HCT116 (cell line): ENCODE data around the gene STC2. TPM values are rescaled to one million over a fixed set of nuclear protein-coding genes. Genes with fewer than 3 reads are reported as not detected.

ENCODE experiments used
- ATAC-seq: fragments of 200-7000 bp; cut with Tn5 transposase; 2 replicates; pipeline ENCODE4 v1.9.1; 2020; ENCODE audit warnings: mild to moderate bottlenecking, moderate library complexity
- BruUV-seq: library from RNA; stranded (reverse); fragments of 400-500 nt; replicated peaks from 2 replicates; lab custom pipeline; 2021; lab: Mats Ljungman, UMichigan
- CTCF ChIA-PET: fragments of 300-600 bp; sonication (Branson Sonifier 250); formaldehyde crosslinking; loops from one replicate; lab custom pipeline; 2021; ENCODE audit warnings: antibody characterized with exemption; lab: Charles Lee
- POLR2A ChIA-PET: fragments of 300-600, 350-600 bp; sonication (Branson Sonifier 250); formaldehyde crosslinking; loops from one replicate; lab custom pipeline; 2021; ENCODE audit warnings: antibody characterized with exemption; lab: Charles Lee
- RAD21 ChIA-PET, 2 experiments: fragments of 300-600 bp; sonication (Branson Sonifier 250); formaldehyde crosslinking; loops; one replicate each; lab custom pipeline; 2023; ENCODE audit warnings: low total read pairs in 2 of 2; ENCODE audit not compliant: uncharacterized antibody in 2 of 2, unreplicated experiment in 2 of 2, low non-redundant PET in 1 of 2; lab: Charles Lee
- DNase-seq: peaks from one replicate; pipeline ENCODE4 v3.0.0-alpha.2; 2010; ENCODE audit warnings: low read depth, low spot score
- H2AFZ ChIP-seq: fragments of 200-600 bp; shearing (Covaris generic), sonication (generic); 2 replicates; pipeline ENCODE4 v1.6.1; 2017; ENCODE audit warnings: low read depth, mixed run types, mixed read lengths, antibody characterized with exemption, low read length; ENCODE audit not compliant: poor library complexity, severe bottlenecking
- H3K27ac ChIP-seq: 2 replicates; pipeline ENCODE4 v1.5.1; 2012; ENCODE audit warnings: low read depth, low read length
- H3K27me3 ChIP-seq: fragments of 200-600 bp; sonication (generic); 2 replicates; pipeline ENCODE4 v1.6.1; 2016; ENCODE audit warnings: mixed run types, low read length, mixed read lengths; ENCODE audit not compliant: insufficient read depth
- H3K36me3 ChIP-seq, 2 experiments: fragments of 200-500 bp in 1 of 2; fragments of 200-600 bp in 1 of 2; sonication (Bioruptor generic) in 1 of 2; sonication (generic) in 1 of 2; 2 replicates each; pipeline versions ENCODE4 v1.5.1 to v1.6.1; 2014 to 2016; ENCODE audit warnings: low read length in 2 of 2, inconsistent platforms in 1 of 2, mixed read lengths in 1 of 2, mixed run types in 1 of 2; ENCODE audit not compliant: insufficient read depth in 2 of 2, control insufficient read depth in 1 of 2
- H3K4me1 ChIP-seq, 2 experiments: fragments of 200-600 bp in 1 of 2; sonication (generic) in 1 of 2; 2 replicates each; pipeline versions ENCODE4 v1.5.1 to v1.6.1; 2012 to 2017; ENCODE audit warnings: low read length in 2 of 2, inconsistent platforms in 1 of 2, mild to moderate bottlenecking in 1 of 2, mixed read lengths in 1 of 2, mixed run types in 1 of 2, moderate library complexity in 1 of 2; ENCODE audit not compliant: insufficient read depth in 2 of 2, control insufficient read depth in 1 of 2
- H3K4me2 ChIP-seq: fragments of 200-600 bp; sonication (generic); 2 replicates; pipeline ENCODE4 v1.6.1; 2017; ENCODE audit warnings: mixed run types, low read length, mixed read lengths
- H3K4me3 ChIP-seq, 2 experiments: fragments of 200-600 bp in 1 of 2; sonication (generic) in 1 of 2; replicated peaks in 1 of 2; 2 replicates each; pipeline ENCODE4 v1.5.1; 2011 to 2016; ENCODE audit warnings: low read length in 2 of 2, control low read depth in 1 of 2, low read depth in 1 of 2, mild to moderate bottlenecking in 1 of 2, mixed read lengths in 1 of 2, mixed run types in 1 of 2
- H3K79me2 ChIP-seq: fragments of 200-600 bp; sonication (generic); 2 replicates; pipeline ENCODE4 v1.6.1; 2017; ENCODE audit warnings: mild to moderate bottlenecking, mixed run types, low read length, moderate library complexity, mixed read lengths; ENCODE audit not compliant: insufficient read depth
- H3K9ac ChIP-seq: fragments of 200-600 bp; sonication (generic); 2 replicates; pipeline ENCODE4 v1.6.1; 2016; ENCODE audit warnings: low read length, mixed read lengths
- H3K9me2 ChIP-seq: fragments of 200-600 bp; sonication (generic), shearing (Covaris generic); 2 replicates; pipeline ENCODE4 v1.6.1; 2017; ENCODE audit warnings: mixed run types, mild to moderate bottlenecking, moderate library complexity; ENCODE audit not compliant: insufficient read depth
- H3K9me3 ChIP-seq, 2 experiments: fragments of 200-500 bp in 1 of 2; fragments of 200-600 bp in 1 of 2; sonication (Bioruptor generic) in 1 of 2; sonication (generic) in 1 of 2; 2 replicates each; pipeline ENCODE4 v1.6.1; 2014 to 2017; ENCODE audit warnings: low read length in 2 of 2, mixed read lengths in 2 of 2, inconsistent platforms in 1 of 2, low read depth in 1 of 2, mild to moderate bottlenecking in 1 of 2, mixed run types in 1 of 2, moderate library complexity in 1 of 2; ENCODE audit not compliant: control insufficient read depth in 1 of 2, insufficient read depth in 1 of 2
- H4K20me1 ChIP-seq: fragments of 200-600 bp; sonication (generic), shearing (Covaris generic); 2 replicates; pipeline ENCODE4 v1.6.1; 2017; ENCODE audit warnings: mixed run types, mild to moderate bottlenecking, moderate library complexity; ENCODE audit not compliant: insufficient read depth
- CEBPB ChIP-seq: IDR thresholded peaks from 2 replicates; pipeline ENCODE4 v1.6.1; 2012; ENCODE audit warnings: low read depth
- EGR1 ChIP-seq: IDR thresholded peaks from 2 replicates; pipeline ENCODE4 v1.6.1; 2012; ENCODE audit warnings: low read depth
- ELF1 ChIP-seq: IDR thresholded peaks from 2 replicates; pipeline ENCODE4 v1.6.1; 2012; ENCODE audit warnings: low read depth, borderline replicate concordance
- JUND ChIP-seq: IDR thresholded peaks from 2 replicates; pipeline ENCODE4 v1.6.1; 2012
- POLR2A ChIP-seq: IDR thresholded peaks from 2 replicates; pipeline ENCODE4 v1.7.0; 2011; ENCODE audit warnings: borderline replicate concordance; ENCODE audit not compliant: insufficient read depth, insufficient read length; ENCODE audit errors: extremely low read depth
- POLR2AphosphoS5 ChIP-seq: IDR thresholded peaks from 2 replicates; pipeline ENCODE4 v1.6.1; 2011; ENCODE audit warnings: mild to moderate bottlenecking, low read depth, low read length, moderate library complexity
- RAD21 ChIP-seq: IDR thresholded peaks from 2 replicates; pipeline ENCODE4 v1.6.1; 2012; ENCODE audit warnings: low read depth, mild to moderate bottlenecking
- SIN3A ChIP-seq: IDR thresholded peaks from 2 replicates; pipeline ENCODE4 v1.6.1; 2012; ENCODE audit warnings: low read depth
- SP1 ChIP-seq: IDR thresholded peaks from 2 replicates; pipeline ENCODE4 v1.6.1; 2012; ENCODE audit warnings: low read depth
- SRF ChIP-seq: IDR thresholded peaks from 2 replicates; pipeline ENCODE4 v1.6.1; 2012; ENCODE audit warnings: low read depth
- TCF7L2 ChIP-seq: IDR thresholded peaks from 2 replicates; pipeline ENCODE4 v1.7.0; 2011; ENCODE audit warnings: borderline replicate concordance, inconsistent platforms; ENCODE audit not compliant: insufficient read depth, insufficient read length; ENCODE audit errors: extremely low read depth
- YY1 ChIP-seq: IDR thresholded peaks from 2 replicates; pipeline ENCODE4 v1.6.1; 2011; ENCODE audit warnings: low read length, low read depth, moderate library complexity, mild to moderate bottlenecking; ENCODE audit not compliant: insufficient replicate concordance; ENCODE audit errors: extremely low read depth
- ZNF274 ChIP-seq: fragments of 200-500 bp; sonication (Bioruptor generic); IDR thresholded peaks from 2 replicates; pipeline ENCODE4 v1.6.1; 2014; ENCODE audit warnings: mild to moderate bottlenecking, low read depth, low read length, inconsistent platforms
- intact Hi-C: fragments of 100-400 bp; cut with micrococcal nuclease; formaldehyde crosslinking; loops from 2 replicates; pipeline ENCODE4 v1.10.0; 2022
- total RNA-seq: library from RNA; stranded (reverse); gene quantifications from one replicate; pipeline ENCODE4 v1.2.1, GENCODE V29; 2021; ENCODE audit not compliant: unreplicated experiment
- TF ChIP-seq, protein P1 (sequence below): IDR thresholded peaks from 2 replicates; pipeline ENCODE4 v1.6.1; 2012
- TF ChIP-seq, protein P2 (sequence below): IDR thresholded peaks from 2 replicates; pipeline ENCODE4 v1.6.1; 2011; ENCODE audit warnings: mild to moderate bottlenecking, low read length, moderate library complexity; ENCODE audit not compliant: insufficient replicate concordance; ENCODE audit errors: extremely low read depth
- TF ChIP-seq, protein P3 (sequence below), 3 experiments: fragments of 200-600 bp in 1 of 3; sonication (generic) in 1 of 3; IDR thresholded peaks in 2 of 3; conservative IDR thresholded peaks in 1 of 3; 2 replicates each; pipeline ENCODE4 v1.5.1; 2012 to 2017; ENCODE audit warnings: low read depth in 2 of 3, low read length in 2 of 3, antibody characterized with exemption in 1 of 3, borderline replicate concordance in 1 of 3, control low read depth in 1 of 3, mild to moderate bottlenecking in 1 of 3, mixed read lengths in 1 of 3, mixed run types in 1 of 3, moderate library complexity in 1 of 3; ENCODE audit not compliant: insufficient read depth in 1 of 3
- TF ChIP-seq, protein P4 (sequence below): IDR thresholded peaks from 2 replicates; pipeline ENCODE4 v1.6.1; 2012; ENCODE audit warnings: low read depth

STC2 gene
- total RNA-seq, 1 experiment from 2014 or later: 97.3 TPM

DNA sequence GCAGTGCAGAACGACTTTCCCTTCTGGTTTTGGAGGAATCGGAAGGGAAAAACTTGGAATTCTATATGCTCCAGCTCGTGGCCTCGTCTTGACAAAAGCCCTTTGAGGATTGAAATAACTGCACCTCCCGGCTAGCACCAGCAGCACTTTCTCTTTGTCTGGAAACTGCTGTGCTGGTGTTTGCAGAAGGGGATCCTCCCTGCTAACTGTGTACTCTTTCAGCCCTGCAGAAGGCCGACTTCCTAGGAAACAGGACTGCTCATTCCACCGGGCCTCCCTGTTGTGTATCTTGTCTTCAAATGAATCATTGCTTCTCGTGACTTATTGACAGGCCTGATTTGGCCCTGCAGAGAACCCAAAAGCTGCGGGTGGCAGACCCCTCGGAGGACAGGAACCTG is 23.6 kb downstream of the STC2 start:
- no peak for TF ChIP-seq SRF
- TF ChIP-seq, protein P1, sequence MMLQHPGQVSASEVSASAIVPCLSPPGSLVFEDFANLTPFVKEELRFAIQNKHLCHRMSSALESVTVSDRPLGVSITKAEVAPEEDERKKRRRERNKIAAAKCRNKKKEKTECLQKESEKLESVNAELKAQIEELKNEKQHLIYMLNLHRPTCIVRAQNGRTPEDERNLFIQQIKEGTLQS: no peak
- TF ChIP-seq ZNF274: no peak
- TF ChIP-seq, protein P2, sequence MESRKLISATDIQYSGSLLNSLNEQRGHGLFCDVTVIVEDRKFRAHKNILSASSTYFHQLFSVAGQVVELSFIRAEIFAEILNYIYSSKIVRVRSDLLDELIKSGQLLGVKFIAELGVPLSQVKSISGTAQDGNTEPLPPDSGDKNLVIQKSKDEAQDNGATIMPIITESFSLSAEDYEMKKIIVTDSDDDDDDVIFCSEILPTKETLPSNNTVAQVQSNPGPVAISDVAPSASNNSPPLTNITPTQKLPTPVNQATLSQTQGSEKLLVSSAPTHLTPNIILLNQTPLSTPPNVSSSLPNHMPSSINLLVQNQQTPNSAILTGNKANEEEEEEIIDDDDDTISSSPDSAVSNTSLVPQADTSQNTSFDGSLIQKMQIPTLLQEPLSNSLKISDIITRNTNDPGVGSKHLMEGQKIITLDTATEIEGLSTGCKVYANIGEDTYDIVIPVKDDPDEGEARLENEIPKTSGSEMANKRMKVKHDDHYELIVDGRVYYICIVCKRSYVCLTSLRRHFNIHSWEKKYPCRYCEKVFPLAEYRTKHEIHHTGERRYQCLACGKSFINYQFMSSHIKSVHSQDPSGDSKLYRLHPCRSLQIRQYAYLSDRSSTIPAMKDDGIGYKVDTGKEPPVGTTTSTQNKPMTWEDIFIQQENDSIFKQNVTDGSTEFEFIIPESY: no peak
- no peak for TF ChIP-seq SIN3A
- TF ChIP-seq SP1: no peak
- no peak for TF ChIP-seq POLR2A
- no peak for TF ChIP-seq RAD21
- no peak for TF ChIP-seq JUND
- TF ChIP-seq EGR1: no peak
- TF ChIP-seq, protein P3, sequence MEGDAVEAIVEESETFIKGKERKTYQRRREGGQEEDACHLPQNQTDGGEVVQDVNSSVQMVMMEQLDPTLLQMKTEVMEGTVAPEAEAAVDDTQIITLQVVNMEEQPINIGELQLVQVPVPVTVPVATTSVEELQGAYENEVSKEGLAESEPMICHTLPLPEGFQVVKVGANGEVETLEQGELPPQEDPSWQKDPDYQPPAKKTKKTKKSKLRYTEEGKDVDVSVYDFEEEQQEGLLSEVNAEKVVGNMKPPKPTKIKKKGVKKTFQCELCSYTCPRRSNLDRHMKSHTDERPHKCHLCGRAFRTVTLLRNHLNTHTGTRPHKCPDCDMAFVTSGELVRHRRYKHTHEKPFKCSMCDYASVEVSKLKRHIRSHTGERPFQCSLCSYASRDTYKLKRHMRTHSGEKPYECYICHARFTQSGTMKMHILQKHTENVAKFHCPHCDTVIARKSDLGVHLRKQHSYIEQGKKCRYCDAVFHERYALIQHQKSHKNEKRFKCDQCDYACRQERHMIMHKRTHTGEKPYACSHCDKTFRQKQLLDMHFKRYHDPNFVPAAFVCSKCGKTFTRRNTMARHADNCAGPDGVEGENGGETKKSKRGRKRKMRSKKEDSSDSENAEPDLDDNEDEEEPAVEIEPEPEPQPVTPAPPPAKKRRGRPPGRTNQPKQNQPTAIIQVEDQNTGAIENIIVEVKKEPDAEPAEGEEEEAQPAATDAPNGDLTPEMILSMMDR (IDR thresholded peaks at IDR 0.05 in 2 of 3, conservative IDR thresholded peaks at IDR 0.05 in 1 of 3; ENCODE audit: borderline replicate concordance in 1 of 3, insufficient read depth in 1 of 3, low read depth in 2 of 3, low read length in 2 of 3): no peak
- no peak for TF ChIP-seq CEBPB
- TF ChIP-seq, protein P4, sequence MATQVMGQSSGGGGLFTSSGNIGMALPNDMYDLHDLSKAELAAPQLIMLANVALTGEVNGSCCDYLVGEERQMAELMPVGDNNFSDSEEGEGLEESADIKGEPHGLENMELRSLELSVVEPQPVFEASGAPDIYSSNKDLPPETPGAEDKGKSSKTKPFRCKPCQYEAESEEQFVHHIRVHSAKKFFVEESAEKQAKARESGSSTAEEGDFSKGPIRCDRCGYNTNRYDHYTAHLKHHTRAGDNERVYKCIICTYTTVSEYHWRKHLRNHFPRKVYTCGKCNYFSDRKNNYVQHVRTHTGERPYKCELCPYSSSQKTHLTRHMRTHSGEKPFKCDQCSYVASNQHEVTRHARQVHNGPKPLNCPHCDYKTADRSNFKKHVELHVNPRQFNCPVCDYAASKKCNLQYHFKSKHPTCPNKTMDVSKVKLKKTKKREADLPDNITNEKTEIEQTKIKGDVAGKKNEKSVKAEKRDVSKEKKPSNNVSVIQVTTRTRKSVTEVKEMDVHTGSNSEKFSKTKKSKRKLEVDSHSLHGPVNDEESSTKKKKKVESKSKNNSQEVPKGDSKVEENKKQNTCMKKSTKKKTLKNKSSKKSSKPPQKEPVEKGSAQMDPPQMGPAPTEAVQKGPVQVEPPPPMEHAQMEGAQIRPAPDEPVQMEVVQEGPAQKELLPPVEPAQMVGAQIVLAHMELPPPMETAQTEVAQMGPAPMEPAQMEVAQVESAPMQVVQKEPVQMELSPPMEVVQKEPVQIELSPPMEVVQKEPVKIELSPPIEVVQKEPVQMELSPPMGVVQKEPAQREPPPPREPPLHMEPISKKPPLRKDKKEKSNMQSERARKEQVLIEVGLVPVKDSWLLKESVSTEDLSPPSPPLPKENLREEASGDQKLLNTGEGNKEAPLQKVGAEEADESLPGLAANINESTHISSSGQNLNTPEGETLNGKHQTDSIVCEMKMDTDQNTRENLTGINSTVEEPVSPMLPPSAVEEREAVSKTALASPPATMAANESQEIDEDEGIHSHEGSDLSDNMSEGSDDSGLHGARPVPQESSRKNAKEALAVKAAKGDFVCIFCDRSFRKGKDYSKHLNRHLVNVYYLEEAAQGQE: no peak
- TF ChIP-seq POLR2AphosphoS5: no peak
- no peak for TF ChIP-seq TCF7L2
- no peak for TF ChIP-seq ELF1
- TF ChIP-seq YY1: no peak
- Histone ChIP-seq H3K79me2 (no peaks in the 10 kb centered on the region), H3K36me3 (no peaks in the 10 kb centered on the region), H3K9me3 (peaks cover 0 to 7% of the 10 kb centered on the region in 2 experiments; a peak in 1 of 4 replicates), H3K9ac (no peak overlapping the region), H3K4me2 (peak overlapping the region; percentile 71), H3K4me1 (peaks cover 29 to 37% of the 10 kb centered on the region in 2 experiments), H4K20me1 (no peaks in the 10 kb centered on the region), H2AFZ (no peak overlapping the region), H3K27ac (peak overlapping the region; percentile 35; the same call in 1 of the 2 replicates), H3K4me3 (no peak overlapping the region), H3K9me2 (no peaks in the 10 kb centered on the region), H3K27me3 (no peaks in the 10 kb centered on the region)
- ChIA-PET CTCF (interaction anchor here (1.2 kb wide), 2 partner anchors 10 to 27 kb away, joined by 3 to 5 read pairs; no protein-coding TSS in a partner anchor), RAD21 (no interaction called here), POLR2A (interaction anchor here (1.2 to 3.4 kb wide), 2 partner anchors 23 to 25 kb away, joined by 5 to 15 read pairs; partner anchors contain the start of gene STC2)
- no TSS peak for BruUV-seq
- ATAC-seq (no peak), DNase-seq (no peak)
- intact Hi-C loops: no loop called here
